ENCODE data around the gene C9orf50.

C9orf50 gene

DNA sequence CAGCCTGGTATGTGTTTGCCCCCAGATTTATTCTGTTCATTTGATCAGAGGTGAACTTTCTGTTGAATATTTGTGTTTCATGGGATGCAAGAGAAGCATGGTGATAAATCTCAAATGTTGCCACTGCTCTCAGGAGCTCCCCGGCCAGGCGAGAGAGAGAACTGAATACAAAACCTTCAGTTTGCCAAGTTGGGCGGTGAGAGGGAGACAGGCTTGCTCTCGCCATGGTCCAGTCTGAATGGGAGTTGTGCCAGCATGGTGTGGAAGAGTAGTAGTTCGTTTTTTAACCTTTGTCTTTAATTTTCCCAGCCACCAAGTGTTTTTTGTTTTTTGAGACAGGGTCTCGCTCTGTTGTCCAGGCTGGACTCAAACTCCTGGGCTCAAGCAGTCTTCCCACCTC lies 7.8 kb upstream of the C9orf50 start:
- TF ChIP-seq, protein P1, sequence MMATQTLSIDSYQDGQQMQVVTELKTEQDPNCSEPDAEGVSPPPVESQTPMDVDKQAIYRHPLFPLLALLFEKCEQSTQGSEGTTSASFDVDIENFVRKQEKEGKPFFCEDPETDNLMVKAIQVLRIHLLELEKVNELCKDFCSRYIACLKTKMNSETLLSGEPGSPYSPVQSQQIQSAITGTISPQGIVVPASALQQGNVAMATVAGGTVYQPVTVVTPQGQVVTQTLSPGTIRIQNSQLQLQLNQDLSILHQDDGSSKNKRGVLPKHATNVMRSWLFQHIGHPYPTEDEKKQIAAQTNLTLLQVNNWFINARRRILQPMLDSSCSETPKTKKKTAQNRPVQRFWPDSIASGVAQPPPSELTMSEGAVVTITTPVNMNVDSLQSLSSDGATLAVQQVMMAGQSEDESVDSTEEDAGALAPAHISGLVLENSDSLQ (IDR thresholded peaks at IDR 0.05) = no peak
- TF ChIP-seq FOXA1 (IDR thresholded peaks at IDR 0.05) (no peak), SUZ12 (IDR thresholded peaks at IDR 0.05) (no peak), ARNT (IDR thresholded peaks at IDR 0.05) (no peak), FOXM1 (IDR thresholded peaks at IDR 0.05; ENCODE audit: borderline replicate concordance) (no peak), ZNF384 (IDR thresholded peaks at IDR 0.05) (no peak), SP1 (IDR thresholded peaks at IDR 0.05) (no peak), BHLHE40 (IDR thresholded peaks at IDR 0.05; ENCODE audit: borderline replicate concordance) (no peak), NFRKB (IDR thresholded peaks at IDR 0.05) (no peak), TARDBP (IDR thresholded peaks at IDR 0.05) (no peak), CTBP1 (IDR thresholded peaks at IDR 0.05; ENCODE audit: borderline replicate concordance) (no peak), LEF1 (IDR thresholded peaks at IDR 0.05; ENCODE audit: borderline replicate concordance) (no peak), HDGF (IDR thresholded peaks at IDR 0.05; ENCODE audit: borderline replicate concordance) (no peak), L3MBTL2 (conservative IDR thresholded peaks at IDR 0.05) (no peak), FOXK2 (IDR thresholded peaks at IDR 0.05) (no peak)
- POLR2A ChIA-PET = no interaction called here
- DNase-seq (ENCODE audit: extremely low spot score) = no peak
- CTCF ChIA-PET = no interaction called here

DNA sequence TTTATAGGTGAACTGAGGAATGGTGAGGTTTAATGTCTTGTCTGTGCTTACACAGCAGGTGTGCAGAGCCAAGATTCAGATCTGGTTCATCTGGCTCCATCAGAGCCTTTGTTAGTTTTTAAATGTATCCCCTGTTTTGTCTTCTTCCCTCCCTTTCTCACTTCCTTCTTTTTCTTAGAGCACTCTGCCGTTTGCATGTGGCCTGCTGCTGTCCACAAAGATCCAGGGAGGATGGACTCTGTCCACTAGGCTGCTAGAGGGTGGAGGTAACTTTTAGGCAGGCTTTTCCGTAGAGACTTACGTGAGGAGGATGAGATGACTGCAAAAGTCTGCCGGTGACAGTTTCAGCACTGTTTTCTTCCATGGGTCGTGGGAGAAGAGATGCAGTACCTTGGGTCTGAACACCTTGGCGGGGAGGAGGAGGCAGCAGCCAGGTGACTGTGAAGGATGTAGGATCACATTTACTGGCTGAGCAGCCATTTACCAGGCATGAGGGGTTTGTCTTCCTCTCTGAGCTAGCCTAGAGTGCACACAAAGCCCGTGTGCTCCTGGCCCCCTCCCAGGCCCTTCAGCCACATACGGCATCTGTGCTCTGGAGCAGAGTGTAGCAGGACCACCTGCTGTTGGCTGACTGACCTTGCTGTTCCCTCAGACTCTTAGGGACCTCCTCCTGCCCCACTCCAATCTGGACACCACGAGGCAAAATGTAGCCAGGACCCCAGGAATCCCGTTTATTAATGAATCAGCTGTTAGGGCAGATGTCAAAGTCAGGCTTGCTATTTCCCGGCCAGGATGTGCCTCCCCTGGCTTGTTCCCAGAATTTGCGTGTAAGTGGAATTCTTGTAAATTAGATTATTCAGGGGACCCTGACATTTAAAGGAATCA lies 6.9 kb upstream of the C9orf50 start:
- TF ChIP-seq, protein P1 (IDR thresholded peaks at IDR 0.05) = no peak
- TF ChIP-seq SUZ12 (IDR thresholded peaks at IDR 0.05) = no peak
- ChIA-PET POLR2A (interaction anchor here (1.3 kb wide), 1 partner anchor 591 kb away, joined by 3 read pairs; the partner anchor contains the start of gene MIGA2), CTCF (interaction anchor here (0.7 kb wide), 1 partner anchor 624 kb away, joined by 3 read pairs; no protein-coding TSS in a partner anchor)
- DNase-seq (ENCODE audit: extremely low spot score) = no peak

DNA sequence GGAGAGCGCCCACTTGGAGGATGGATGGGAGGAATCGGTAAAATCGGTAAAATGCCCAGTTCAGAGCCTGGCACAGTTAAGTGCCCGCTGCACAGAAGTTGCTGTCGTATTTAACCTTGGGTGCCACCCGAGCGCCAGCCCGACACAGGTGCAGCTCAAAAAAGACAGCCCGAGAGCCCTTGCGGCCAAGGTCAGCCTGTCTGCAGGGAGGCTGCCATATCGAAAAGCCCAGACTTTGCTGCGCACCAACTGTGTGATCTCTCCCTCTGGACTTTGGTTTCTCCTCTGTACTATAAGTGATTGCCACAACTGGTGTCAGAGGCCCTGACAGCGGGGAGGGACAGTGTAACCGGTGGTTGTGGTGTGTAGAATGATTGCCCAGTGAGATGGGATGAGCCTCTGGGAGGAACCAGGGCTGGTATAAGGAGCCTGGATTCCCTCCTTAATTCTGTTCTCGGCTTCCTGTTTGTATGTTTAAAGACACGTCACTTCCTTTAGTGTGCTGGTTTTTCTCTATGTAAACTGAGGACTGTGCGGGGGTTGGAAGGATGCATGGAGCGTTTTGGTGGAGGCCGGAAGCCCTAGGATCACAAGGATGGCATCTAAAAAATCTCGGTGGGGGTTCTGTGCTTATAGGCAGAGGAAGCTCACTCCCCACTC lies 5.9 kb upstream of the C9orf50 start:
- TF ChIP-seq L3MBTL2 (conservative IDR thresholded peaks at IDR 0.05) (peak; percentile 64; the same call in 1 of the 2 replicates), FOXA1 (IDR thresholded peaks at IDR 0.05) (no peak)
- POLR2A ChIA-PET = interaction anchor here (1.1 to 2.1 kb wide), 3 partner anchors 449 to 590 kb away, joined by 3 to 13 read pairs (median 3); partner anchors contain the start of genes IER5L and MIGA2
- CTCF ChIA-PET = interaction anchor here (0.7 to 3.0 kb wide), 2 partner anchors 495 to 625 kb away, joined by 3 to 17 read pairs; no protein-coding TSS in a partner anchor
- no peak for DNase-seq (ENCODE audit: extremely low spot score)

DNA sequence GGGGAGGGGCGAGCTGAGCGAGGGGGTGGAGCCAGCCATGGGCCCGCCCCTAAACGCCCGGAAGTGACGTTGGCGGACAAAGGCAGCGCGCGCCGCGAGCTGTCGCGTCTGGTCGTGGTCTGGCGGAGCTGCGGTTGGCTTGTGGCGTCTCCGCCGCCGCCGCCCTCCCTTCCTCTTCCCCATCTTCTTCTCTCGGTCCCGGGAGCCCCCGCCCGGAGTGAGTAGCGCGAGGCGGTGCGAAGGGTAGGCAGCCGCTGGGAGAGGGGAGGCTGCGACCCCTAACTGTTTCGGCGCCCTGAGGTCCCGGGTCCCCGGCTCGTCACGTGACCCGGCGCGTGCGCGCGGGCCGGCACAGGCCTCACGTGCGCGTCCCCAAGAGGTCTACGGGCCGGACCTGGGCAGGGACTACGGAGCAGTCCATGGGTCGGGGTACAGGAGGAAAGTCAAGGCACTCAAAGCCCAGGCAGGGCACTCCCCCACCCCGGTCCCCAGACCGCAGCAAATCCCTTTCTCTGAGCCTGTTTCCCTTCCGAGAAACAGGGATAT lies 5.3 kb upstream of the C9orf50 start, which contains the start of gene NTMT1:
Gene NTMT1 (plus strand): TSS at position 85 of the 546 bp plus-strand sequence. CDS start 6,541 bp downstream, outside the sequence.
- ChIA-PET POLR2A (interaction anchor here (0.9 to 2.1 kb wide), 6 partner anchors 13 to 486 kb away, joined by 3 to 13 read pairs (median 4); partner anchors contain the start of gene IER5L), CTCF (interaction anchor here (0.9 to 3.0 kb wide), 3 partner anchors 15 to 494 kb away, joined by 3 to 17 read pairs (median 4); no protein-coding TSS in a partner anchor)
- TF ChIP-seq SUZ12 (IDR thresholded peaks at IDR 0.05) (no peak), L3MBTL2 (conservative IDR thresholded peaks at IDR 0.05) (peak; percentile 89)
- peak; percentile 90 for DNase-seq (ENCODE audit: extremely low spot score)

DNA sequence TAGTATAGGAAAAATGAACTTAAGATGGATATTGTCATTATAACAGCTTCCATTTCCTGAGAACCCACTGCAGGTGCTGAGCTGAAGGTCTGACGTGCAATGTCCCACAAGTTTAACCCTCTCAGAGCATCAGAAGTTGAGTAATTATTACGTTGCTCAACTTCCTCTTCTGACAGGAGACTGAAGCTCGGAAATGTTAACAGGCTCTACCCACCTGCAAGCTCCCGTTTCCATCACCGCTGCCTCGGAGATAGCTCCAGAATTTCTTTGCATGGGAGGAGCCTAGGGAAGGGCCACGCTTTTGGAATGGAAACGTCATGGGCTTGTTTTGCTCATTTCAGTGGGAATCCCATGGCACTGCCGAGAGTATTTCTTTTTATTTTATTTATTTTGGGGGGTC lies 4.0 kb upstream of the C9orf50 start:
- TF ChIP-seq SUZ12 (IDR thresholded peaks at IDR 0.05) (no peak), LEF1 (IDR thresholded peaks at IDR 0.05; ENCODE audit: borderline replicate concordance) (no peak), FOXK2 (IDR thresholded peaks at IDR 0.05) (no peak), HDGF (IDR thresholded peaks at IDR 0.05; ENCODE audit: borderline replicate concordance) (no peak), FOXM1 (IDR thresholded peaks at IDR 0.05; ENCODE audit: borderline replicate concordance) (no peak), NFRKB (IDR thresholded peaks at IDR 0.05) (no peak), TARDBP (IDR thresholded peaks at IDR 0.05) (no peak), SP1 (IDR thresholded peaks at IDR 0.05) (no peak), ARNT (IDR thresholded peaks at IDR 0.05) (no peak), L3MBTL2 (conservative IDR thresholded peaks at IDR 0.05) (no peak), ELF4 (IDR thresholded peaks at IDR 0.05) (no peak), FOXA1 (IDR thresholded peaks at IDR 0.05) (no peak), BHLHE40 (IDR thresholded peaks at IDR 0.05; ENCODE audit: borderline replicate concordance) (no peak), ZNF384 (IDR thresholded peaks at IDR 0.05) (no peak), CTBP1 (IDR thresholded peaks at IDR 0.05; ENCODE audit: borderline replicate concordance) (no peak)
- TF ChIP-seq, protein P1 (IDR thresholded peaks at IDR 0.05) = no peak
- ChIA-PET POLR2A (interaction anchor here (0.9 to 2.1 kb wide), 8 partner anchors 15 to 493 kb away, joined by 3 to 13 read pairs (median 4); partner anchors contain the start of gene ASB6), CTCF (interaction anchor here (0.6 to 3.0 kb wide), 15 partner anchors 11 to 493 kb away, joined by 3 to 17 read pairs (median 6); no protein-coding TSS in a partner anchor)
- DNase-seq (ENCODE audit: extremely low spot score) = no peak
